Measurements from ENCODE around the gene FFAR4.
"Not testable (repeated sequence)": the region's sequence is repeated elsewhere in the genome, so short reads cannot be mapped to it uniquely, and the experiment has no call there.

The FFAR4 gene

GRCh38 chr10:93566435-93567276 is at the start of gene FFAR4:
Gene FFAR4 (plus strand): TSS chr10:93566665. CDS start chr10:93566721, 56 bp downstream.
- DNase-seq (ENCODE audit: low read depth, low spot score), result no peak

GRCh38 chr10:93518531-93518930 is 47.9 kb upstream of the FFAR4 start:
- DNase-seq (ENCODE audit: low read depth, low spot score), result no peak

- DNase-seq (ENCODE audit: low read depth, low spot score), result no peak
Observed at GRCh38 chr10:93535293-93535692, 31.2 kb upstream of the FFAR4 start.

- not testable (repeated sequence) for DNase-seq (ENCODE audit: low read depth, low spot score)
Observed at GRCh38 chr10:93540871-93541270, 25.6 kb upstream of the FFAR4 start.

GRCh38 chr10:93541402-93542357 is 24.8 kb upstream of the FFAR4 start:
- no peak for DNase-seq (ENCODE audit: low read depth, low spot score)

GRCh38 chr10:93542358-93542791 is 24.1 kb upstream of the FFAR4 start:
- DNase-seq (ENCODE audit: low read depth, low spot score), result no peak

GRCh38 chr10:93546995-93547394 is 19.5 kb upstream of the FFAR4 start:
- not testable (repeated sequence) for DNase-seq (ENCODE audit: low read depth, low spot score)

- DNase-seq (ENCODE audit: low read depth, low spot score), result no peak
Observed at GRCh38 chr10:93547522-93547921, 18.9 kb upstream of the FFAR4 start.

GRCh38 chr10:93548376-93549071 is 17.9 kb upstream of the FFAR4 start:
- DNase-seq (ENCODE audit: low read depth, low spot score), result no peak

GRCh38 chr10:93550606-93551005 is 15.9 kb upstream of the FFAR4 start:
- DNase-seq (ENCODE audit: low read depth, low spot score), result no peak

- DNase-seq (ENCODE audit: low read depth, low spot score), result no peak
Observed at GRCh38 chr10:93552780-93553179, 13.7 kb upstream of the FFAR4 start.

GRCh38 chr10:93553482-93554315 is 12.8 kb upstream of the FFAR4 start:
- no peak for DNase-seq (ENCODE audit: low read depth, low spot score)

GRCh38 chr10:93554316-93554663 is 12.2 kb upstream of the FFAR4 start:
- DNase-seq (ENCODE audit: low read depth, low spot score), result no peak

GRCh38 chr10:93554760-93555432 is 11.6 kb upstream of the FFAR4 start:
- no peak for DNase-seq (ENCODE audit: low read depth, low spot score)

GRCh38 chr10:93559490-93559889 is 7.0 kb upstream of the FFAR4 start:
- no peak for DNase-seq (ENCODE audit: low read depth, low spot score)

- DNase-seq (ENCODE audit: low read depth, low spot score), result no peak
Observed at GRCh38 chr10:93560541-93560940, 5.9 kb upstream of the FFAR4 start.

GRCh38 chr10:93565446-93565845 is 1.0 kb upstream of the FFAR4 start:
- no peak for DNase-seq (ENCODE audit: low read depth, low spot score)

GRCh38 chr10:93567277-93568104 is 1.0 kb downstream of the FFAR4 start:
- no peak for DNase-seq (ENCODE audit: low read depth, low spot score)

GRCh38 chr10:93568105-93568390 is 1.6 kb downstream of the FFAR4 start:
- DNase-seq (ENCODE audit: low read depth, low spot score), result no peak

- DNase-seq (ENCODE audit: low read depth, low spot score), result no peak
Observed at GRCh38 chr10:93570383-93570782, 3.9 kb downstream of the FFAR4 start.

Measured in iPS DF 19.7 (cell line).